Measurements from ENCODE around the gene TUBGCP6. TPM values are rescaled to one million over a fixed set of nuclear protein-coding genes. Genes with fewer than 3 reads are reported as not detected.
A peak's percentile ranks its signal among the peaks of the same experiment; 100 is the strongest.

Gene TUBGCP6
- total and polyA plus RNA-seq, 8 donors = 37.8 to 112 (median 50.2) TPM

GRCh38 chr22:50192436-50193204 is 52.2 kb downstream of the TUBGCP6 start:
- WGBS, 5 donors = 47 to 67% (median 57%) methylated on average over 22 to 25 of the region's 25 CpGs

GRCh38 chr22:50190941-50191741 is 53.7 kb downstream of the TUBGCP6 start:
- peaks cover 48 to 74% (median 72%) of the 10 kb centered on the region in 4 donors for H3K4me1 ChIP-seq
- no peaks in the 10 kb centered on the region for H3K27me3 ChIP-seq
- intact Hi-C loops (cut with DNase I; ENCODE audit: low total_unique reads) = no loop called here
- DNase-seq = peak; percentile 61 to 83
- H3K27ac ChIP-seq = peak overlapping the region; percentile 82 to 93 (median 89)
- TF ChIP-seq, protein P1, sequence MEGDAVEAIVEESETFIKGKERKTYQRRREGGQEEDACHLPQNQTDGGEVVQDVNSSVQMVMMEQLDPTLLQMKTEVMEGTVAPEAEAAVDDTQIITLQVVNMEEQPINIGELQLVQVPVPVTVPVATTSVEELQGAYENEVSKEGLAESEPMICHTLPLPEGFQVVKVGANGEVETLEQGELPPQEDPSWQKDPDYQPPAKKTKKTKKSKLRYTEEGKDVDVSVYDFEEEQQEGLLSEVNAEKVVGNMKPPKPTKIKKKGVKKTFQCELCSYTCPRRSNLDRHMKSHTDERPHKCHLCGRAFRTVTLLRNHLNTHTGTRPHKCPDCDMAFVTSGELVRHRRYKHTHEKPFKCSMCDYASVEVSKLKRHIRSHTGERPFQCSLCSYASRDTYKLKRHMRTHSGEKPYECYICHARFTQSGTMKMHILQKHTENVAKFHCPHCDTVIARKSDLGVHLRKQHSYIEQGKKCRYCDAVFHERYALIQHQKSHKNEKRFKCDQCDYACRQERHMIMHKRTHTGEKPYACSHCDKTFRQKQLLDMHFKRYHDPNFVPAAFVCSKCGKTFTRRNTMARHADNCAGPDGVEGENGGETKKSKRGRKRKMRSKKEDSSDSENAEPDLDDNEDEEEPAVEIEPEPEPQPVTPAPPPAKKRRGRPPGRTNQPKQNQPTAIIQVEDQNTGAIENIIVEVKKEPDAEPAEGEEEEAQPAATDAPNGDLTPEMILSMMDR (IDR thresholded peaks at IDR 0.05) = no peak
- peak in 1 of 3 donors; percentile 5 for TF ChIP-seq POLR2AphosphoS5 (IDR thresholded peaks at IDR 0.05)
- 41 to 53% (median 48%) methylated on average over 15 to 18 of the region's 18 CpGs for WGBS, 5 donors
- H3K4me3 ChIP-seq = peak overlapping the region; percentile 30 to 51 (median 41)
- peaks cover 16 to 35% (median 32%) of the 10 kb centered on the region in 4 donors for H3K36me3 ChIP-seq
- no peaks in the 10 kb centered on the region for H3K9me3 ChIP-seq

More at GRCh38 chr22:50192436-50193204, 52.2 kb downstream of the TUBGCP6 start:
- Histone ChIP-seq H3K4me1 (peaks cover 38 to 59% (median 58%) of the 10 kb centered on the region in 4 donors), H3K36me3 (peaks cover 20 to 50% (median 46%) of the 10 kb centered on the region in 4 donors), H3K9me3 (no peaks in the 10 kb centered on the region), H3K4me3 (peak overlapping the region in 2 of 4 donors; percentile 30 to 44), H3K27me3 (no peaks in the 10 kb centered on the region), H3K27ac (peak overlapping the region; percentile 82 to 93 (median 89))
- TF ChIP-seq EP300 (IDR thresholded peaks at IDR 0.05) = no peak
- no peak for TF ChIP-seq POLR2AphosphoS5 (IDR thresholded peaks at IDR 0.05)
- TF ChIP-seq, protein P1 (IDR thresholded peaks at IDR 0.05) = no peak
- TF ChIP-seq POLR2A (IDR thresholded peaks at IDR 0.05) = no peak
- intact Hi-C loops (cut with DNase I; ENCODE audit: low total_unique reads) = no loop called here
- peak in 1 of 2 donors; percentile 53 for DNase-seq

GRCh38 chr22:50190182-50190940 is 54.5 kb downstream of the TUBGCP6 start:
- Histone ChIP-seq H3K27me3 (no peaks in the 10 kb centered on the region), H3K4me1 (peaks cover 49 to 75% (median 74%) of the 10 kb centered on the region in 4 donors), H3K27ac (peak overlapping the region; percentile 82 to 93 (median 89)), H3K4me3 (peak overlapping the region; percentile 30 to 51 (median 41)), H3K36me3 (peaks cover 16 to 27% (median 24%) of the 10 kb centered on the region in 4 donors), H3K9me3 (no peaks in the 10 kb centered on the region)
- intact Hi-C loops (cut with DNase I; ENCODE audit: low total_unique reads) = no loop called here
- DNase-seq = peak; percentile 88 to 95
- WGBS, 5 donors = 3 to 6% (median 6%) methylated on average over 21 to 43 of the region's 43 CpGs
- TF ChIP-seq, protein P1 (IDR thresholded peaks at IDR 0.05) = peak in 4 of 7 experiments; percentile 12 to 37 (median 28)
- TF ChIP-seq POLR2AphosphoS5 (IDR thresholded peaks at IDR 0.05) (peak in 2 of 3 donors; percentile 81 to 82), EP300 (IDR thresholded peaks at IDR 0.05) (no peak)

GRCh38 chr22:50189849-50190181 is 55.0 kb downstream of the TUBGCP6 start:
- Histone ChIP-seq H3K4me3 (peak overlapping the region; percentile 30 to 51 (median 41)), H3K27ac (peak overlapping the region; percentile 82 to 93 (median 89)), H3K36me3 (peaks cover 13 to 22% (median 19%) of the 10 kb centered on the region in 4 donors), H3K4me1 (peaks cover 54 to 81% (median 79%) of the 10 kb centered on the region in 4 donors), H3K9me3 (no peaks in the 10 kb centered on the region), H3K27me3 (no peaks in the 10 kb centered on the region)
- intact Hi-C loops (cut with DNase I; ENCODE audit: low total_unique reads) = no loop called here
- TF ChIP-seq EP300 (IDR thresholded peaks at IDR 0.05) = no peak
- TF ChIP-seq POLR2AphosphoS5 (IDR thresholded peaks at IDR 0.05) = no peak
- TF ChIP-seq, protein P1 (IDR thresholded peaks at IDR 0.05) = no peak
- no peak for DNase-seq
- WGBS, 5 donors = 9 to 34% (median 15%) methylated on average over 4 of the region's 4 CpGs

Measured in stomach (tissue), 9 donors.